22Rv1 (cell line): ENCODE measurements around the gene ADCY7.

Source experiments
- H3K27ac ChIP-seq: fragments of 450-650 bp; 2 replicates; pipeline ENCODE4 v1.5.1; 2017
- ZFX ChIP-seq: fragments of 450-650 bp; IDR thresholded peaks from 2 replicates; pipeline ENCODE4 v1.6.1; 2017; ENCODE audit warnings: antibody characterized with exemption, borderline replicate concordance
- TF ChIP-seq, protein P1 (sequence below): fragments of 450-650 bp; IDR thresholded peaks from 2 replicates; pipeline ENCODE4 v1.5.1; 2017; ENCODE audit warnings: mild to moderate bottlenecking

ADCY7 gene

DNA sequence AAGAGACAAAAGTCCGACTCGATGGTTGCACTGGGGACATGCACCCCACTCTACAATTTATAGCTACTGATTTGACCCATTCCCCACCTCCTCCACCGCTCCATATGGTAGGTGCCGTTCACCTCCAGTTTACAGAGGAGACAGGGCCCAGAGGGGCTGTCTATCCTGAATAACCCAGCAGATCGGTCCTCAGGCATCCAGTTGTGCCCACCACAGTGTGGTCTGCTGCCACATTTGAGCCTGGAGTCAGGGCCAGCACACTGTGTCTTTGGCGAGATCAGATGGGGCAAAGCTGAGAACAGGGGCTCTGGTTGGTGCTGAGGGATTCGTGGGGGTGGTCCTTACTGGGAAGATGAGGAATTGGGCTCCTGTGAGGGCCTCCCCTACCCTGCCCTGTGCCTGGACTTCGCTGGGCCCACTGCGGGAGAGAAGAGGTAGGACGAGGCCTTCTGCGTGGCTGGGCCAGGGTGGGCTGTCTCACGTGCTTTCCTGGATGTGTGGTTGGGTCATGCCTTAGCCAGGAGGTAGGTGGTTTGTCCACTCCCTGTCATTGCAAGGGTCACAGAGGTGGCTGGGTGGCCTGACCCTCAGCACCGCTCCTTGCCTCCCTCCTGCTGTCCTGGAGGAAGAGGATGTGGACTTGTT, 2.8 kb downstream of the ADCY7 start:
- TF ChIP-seq, protein P1, sequence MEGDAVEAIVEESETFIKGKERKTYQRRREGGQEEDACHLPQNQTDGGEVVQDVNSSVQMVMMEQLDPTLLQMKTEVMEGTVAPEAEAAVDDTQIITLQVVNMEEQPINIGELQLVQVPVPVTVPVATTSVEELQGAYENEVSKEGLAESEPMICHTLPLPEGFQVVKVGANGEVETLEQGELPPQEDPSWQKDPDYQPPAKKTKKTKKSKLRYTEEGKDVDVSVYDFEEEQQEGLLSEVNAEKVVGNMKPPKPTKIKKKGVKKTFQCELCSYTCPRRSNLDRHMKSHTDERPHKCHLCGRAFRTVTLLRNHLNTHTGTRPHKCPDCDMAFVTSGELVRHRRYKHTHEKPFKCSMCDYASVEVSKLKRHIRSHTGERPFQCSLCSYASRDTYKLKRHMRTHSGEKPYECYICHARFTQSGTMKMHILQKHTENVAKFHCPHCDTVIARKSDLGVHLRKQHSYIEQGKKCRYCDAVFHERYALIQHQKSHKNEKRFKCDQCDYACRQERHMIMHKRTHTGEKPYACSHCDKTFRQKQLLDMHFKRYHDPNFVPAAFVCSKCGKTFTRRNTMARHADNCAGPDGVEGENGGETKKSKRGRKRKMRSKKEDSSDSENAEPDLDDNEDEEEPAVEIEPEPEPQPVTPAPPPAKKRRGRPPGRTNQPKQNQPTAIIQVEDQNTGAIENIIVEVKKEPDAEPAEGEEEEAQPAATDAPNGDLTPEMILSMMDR = no peak
- TF ChIP-seq ZFX = no peak

DNA sequence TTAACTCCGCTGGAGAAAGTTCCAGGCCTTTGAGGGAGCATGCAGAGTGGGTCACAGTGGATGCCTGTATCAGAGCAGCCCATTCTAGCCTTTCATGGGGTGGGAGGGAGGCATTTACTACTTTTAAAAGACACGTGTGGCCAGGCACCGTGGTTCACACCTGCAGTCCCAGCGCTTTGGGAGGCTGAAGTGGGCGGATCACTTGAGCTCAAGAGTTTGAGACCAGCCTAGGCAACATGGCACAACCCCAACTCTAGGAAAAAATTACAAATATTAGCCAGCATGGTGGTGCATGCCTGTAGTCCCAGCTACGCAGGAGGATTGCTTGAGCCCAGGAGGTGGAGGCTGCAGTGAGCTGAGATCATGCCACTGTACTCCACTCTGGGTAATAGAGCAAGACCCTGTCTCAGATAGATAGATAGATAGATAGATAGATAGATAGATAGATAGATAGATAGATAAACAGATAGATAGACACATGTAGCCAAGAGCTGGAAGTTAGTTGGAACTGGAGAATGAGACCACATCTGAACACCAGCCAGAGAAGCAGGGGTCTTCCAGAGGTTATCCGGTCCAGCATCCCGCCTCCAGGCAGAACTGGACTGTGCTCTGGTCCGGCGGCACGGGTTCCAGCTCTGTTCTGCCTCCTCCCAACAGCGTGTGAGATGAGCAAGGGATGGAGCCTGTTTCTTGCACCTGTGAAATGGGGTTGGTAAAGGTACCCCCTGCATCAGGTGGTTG, 3.6 kb downstream of the ADCY7 start:
- TF ChIP-seq, protein P1 = no peak
- no peak overlapping the region for H3K27ac ChIP-seq

More for the DNA sequence above, 2.8 kb downstream of the ADCY7 start:
- H3K27ac ChIP-seq = no peak overlapping the region

DNA sequence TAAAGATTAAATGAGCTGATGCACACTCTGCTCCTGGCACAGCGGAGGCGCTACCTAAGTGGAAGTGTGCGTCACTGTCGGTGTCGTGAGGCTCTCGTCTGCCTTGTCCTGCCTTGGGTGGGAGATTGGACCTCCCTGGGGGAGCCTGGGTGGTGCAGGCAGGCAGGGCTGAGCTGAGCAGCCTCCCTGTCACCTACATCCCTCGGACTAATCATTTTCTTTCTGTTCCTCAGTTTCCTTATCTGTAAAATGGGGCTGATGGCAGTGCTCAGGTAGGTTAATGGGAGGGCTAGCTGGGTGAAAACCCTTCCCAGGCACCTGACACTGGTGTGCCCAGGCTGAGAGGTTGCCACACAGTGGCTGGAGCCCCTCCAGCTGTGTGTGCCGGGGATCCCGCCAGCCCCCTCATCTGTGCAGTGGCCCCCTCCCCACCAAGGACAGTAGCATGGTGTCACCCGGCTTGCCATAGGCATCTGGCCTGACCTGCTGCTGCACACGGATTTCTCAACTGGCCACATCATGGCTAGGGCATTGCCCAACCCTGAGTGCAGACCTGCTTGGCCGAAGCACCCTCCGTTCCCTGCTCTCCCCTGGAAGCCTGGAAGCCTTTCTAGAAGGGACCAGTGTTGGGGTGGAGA, 4.3 kb downstream of the ADCY7 start:
- no peak overlapping the region for H3K27ac ChIP-seq
- TF ChIP-seq, protein P1 = no peak
- no peak for TF ChIP-seq ZFX

DNA sequence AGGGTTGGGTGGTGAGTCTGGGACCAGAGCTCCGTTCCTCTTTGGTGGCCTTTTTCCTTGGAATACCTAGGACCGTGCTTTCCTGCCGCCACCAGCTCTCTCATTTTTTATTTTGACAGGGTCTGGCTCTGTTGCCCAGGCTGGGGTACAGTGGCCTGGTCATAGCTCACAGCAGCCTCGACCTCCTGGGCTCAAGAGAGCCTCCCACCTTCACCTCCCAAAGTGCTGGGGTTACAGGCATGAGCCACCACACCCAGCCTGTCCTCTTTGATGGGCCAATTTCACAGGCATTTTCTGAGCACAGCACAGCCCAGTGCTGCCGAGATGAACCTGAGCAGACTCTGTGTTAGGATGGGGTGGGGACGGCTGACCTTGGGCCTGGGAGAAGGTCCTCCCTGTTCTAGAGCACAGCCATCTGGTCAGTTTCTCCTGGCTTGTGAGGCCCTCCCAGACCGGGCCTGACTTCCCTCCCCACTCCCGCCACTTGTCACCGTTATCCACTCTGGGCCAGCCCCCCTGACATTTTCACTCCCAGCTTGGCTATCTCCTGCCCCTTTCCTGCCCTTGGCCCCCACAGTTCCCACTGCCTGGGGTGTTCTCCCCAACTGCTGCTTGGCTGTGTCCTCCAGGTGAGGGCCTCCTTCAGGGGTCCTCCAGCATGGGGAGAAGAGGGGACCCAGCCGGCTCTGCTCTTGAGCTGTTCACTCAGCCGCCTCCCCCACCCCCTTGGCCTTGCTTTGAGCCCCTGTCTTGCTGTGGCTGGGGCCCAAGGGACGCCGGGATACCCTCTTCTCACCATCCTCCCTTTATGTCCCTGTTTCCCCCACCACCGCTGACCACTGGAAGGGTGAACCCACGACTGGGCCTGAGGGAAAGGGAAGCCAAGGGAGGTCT, 5.0 kb downstream of the ADCY7 start:
- no peak overlapping the region for H3K27ac ChIP-seq
- TF ChIP-seq, protein P1 = no peak
- TF ChIP-seq ZFX = no peak

DNA sequence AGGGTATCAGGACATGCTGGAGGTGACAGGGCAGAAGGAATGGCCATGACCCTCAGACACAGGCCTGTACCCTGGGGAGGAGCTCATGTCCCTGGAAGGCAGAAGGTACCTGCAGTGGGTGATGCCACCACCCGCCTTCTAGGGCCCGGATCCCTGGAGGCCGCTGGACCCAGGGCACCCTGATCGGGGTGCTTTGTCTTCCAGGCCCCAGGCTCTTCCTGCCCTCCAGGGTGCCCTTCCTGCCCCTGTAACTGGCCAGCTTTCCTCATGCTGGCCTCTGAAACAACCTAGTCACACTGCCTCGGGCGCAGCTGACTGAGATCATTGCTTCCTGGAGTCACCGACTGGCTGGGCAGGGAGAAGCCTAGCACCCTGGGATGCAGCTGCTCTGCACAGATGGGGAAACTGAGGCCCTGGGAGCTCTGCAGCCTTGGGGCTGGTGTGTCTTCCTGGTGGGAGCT, 5.8 kb downstream of the ADCY7 start:
- H3K27ac ChIP-seq = no peak overlapping the region
- TF ChIP-seq ZFX = no peak
- TF ChIP-seq, protein P1 = no peak

DNA sequence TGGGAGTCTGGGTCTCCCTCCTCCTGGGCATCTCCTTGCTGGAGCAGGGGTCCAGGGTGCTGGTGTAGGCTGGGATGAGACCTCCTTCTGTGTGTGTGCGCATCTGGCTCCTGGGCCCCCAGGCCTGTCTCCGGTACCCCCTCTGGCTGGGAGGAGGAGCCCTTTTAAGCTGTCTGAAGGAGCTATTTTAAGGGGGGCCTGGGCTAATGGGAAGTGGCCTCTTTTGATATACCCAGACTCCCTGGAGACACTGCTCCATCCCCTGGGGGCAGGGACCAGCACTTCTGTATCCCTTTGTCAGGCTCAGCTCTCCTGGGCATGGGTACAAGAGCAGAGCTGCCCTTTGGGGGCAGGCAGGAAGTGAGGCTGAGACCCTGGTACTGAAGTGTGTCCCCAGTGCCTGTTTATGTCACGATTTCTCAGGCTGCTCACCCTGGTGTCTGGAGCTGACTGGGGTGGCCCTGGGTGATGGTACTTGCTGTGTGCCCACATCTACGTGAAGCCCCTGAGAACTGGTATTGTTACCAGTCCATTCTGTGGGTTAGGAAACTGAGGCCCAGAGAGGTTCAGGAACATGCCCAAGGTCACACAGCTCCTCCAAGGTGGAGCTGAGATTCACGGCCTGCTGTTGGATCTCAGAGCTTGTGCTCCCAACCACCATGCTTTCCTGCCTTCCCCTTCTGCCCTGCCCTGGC, 6.5 kb downstream of the ADCY7 start:
- no peak overlapping the region for H3K27ac ChIP-seq
- TF ChIP-seq, protein P1 = no peak
- TF ChIP-seq ZFX = no peak
